HG02571 (cell line): Measurements from ENCODE around the gene CHMP1A.
"Not testable (repeated sequence)": the region's sequence is repeated elsewhere in the genome, so short reads cannot be mapped to it uniquely, and the experiment has no call there.

Source experiments
- ATAC-seq: cut with Tn5 transposase; IDR thresholded peaks from one replicate; pipeline ENCODE4 v1.9.1; 2021; ENCODE audit warnings: mild to moderate bottlenecking, moderate library complexity; ENCODE audit not compliant: unreplicated experiment

CHMP1A gene

DNA sequence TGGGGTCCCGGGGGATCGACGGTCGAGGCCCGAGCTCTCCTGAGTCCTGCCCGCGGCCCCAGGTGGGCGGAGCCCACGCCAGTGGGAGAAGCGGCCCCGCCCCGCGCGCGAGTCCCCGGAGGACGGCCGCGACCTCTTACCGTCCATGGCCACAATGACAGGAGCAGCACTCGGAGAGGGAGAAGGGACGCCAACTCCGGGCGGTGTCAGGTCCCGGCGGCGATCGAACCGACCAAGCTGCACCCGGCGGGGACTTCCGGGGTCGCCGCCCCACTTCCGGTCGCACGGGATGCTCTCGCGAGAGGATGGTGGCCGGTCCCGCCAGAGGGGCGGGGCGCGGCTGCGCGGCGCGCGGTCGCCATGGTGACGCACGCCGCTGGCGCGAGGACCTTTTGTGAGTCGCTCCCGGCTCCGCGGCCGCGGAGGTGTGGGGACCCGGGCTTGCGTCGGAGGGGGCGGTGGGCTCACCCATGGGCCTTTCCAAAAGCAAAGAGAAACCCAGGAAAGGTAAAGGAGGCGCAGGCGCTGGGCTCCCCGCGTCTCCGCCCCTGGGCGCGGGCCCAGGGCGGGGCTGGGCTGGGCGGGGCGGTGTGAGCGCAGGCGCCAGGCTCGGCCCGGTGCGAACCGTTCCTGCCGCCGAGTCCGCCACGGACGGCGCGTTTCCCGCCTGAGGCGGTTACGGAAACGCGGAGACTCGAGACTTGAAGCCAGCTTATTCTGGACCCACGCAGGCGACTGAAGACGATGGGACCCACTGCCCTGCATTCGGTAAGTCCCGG lies at the start of gene CHMP1A, which contains the start of gene SPATA33:
CHMP1A (minus strand) TSS at position 267 of the 779 bp plus-strand sequence; CDS start at position 147, 120 bp downstream.
SPATA33 (plus strand) TSS at position 395 of the 779 bp plus-strand sequence; CDS start at position 471, 76 bp downstream.
- ATAC-seq, result peak; percentile 81

DNA sequence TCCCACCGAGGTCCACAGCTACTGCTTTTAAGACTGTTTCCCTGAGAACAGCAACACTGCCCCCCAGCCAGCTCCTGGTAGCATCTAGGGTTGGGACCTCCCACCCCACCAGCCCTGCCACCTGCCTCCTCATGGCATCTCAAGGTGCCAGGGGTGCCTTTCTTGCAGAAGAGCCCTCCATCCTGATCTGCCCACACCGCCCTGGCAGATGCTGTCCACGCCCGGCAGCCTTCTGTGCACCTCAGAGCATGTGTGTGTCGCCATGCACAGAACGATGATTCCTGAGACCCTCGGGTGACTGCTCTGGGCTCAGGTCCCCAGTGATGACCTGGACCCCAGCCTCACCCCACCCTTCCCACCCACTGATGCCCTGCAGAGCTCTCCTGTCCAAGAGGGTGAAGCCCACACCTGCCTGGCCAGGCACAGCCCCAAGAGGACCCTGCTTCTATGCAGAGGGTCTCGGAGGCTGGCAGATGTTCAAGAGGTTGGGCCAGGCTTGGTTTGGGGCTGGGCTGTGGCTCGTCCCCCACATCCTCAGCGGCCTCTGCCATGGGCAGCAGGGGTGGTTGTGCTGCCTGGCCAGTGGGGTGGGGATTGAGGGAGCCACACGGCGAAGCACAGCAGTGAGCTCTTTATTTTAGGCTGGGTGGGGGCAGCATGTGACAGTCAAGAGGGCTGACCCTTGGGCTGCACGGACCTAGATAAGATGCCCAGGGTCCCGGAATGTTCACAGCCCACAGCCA lies 49.2 kb upstream of the CHMP1A start:
- ATAC-seq, result no peak

DNA sequence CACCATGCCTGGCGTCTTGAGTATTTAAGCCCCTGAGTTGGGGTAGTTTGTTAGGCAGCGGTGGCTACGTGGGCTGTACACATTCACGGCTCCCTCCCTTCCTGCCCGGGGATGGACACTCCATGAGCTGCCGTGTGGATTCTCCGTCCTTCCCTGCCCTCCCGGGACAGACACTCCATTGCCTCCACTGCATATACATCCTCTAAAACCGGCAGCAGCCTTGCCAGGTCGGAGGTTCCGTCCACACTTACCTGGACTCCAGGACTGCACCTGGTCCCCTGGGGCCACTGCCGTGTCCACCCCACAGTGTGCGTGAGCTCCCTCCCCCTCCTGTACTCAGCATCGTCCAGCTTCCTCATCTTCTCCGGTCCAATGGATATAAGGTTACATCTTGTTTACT lies 47.5 kb upstream of the CHMP1A start:
- no peak for ATAC-seq

DNA sequence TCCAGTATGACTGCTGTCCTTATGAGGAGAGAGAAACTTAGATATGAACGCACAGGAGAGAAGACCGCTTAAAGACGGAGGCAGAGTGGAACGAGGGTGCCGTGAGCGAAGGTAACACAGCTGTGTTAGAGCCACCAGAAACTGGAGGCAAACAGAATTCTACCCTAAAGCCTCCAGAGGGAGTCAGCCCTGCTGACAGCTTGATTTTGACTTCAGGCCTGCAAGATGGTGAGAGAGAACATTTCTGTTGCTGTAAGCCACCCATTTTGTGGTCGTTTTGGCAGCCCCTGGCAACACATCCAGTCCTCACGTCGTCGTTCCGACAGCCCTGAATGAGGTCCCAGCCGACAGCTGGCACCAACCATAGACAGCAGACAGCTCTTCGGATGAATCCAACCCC lies 46.8 kb upstream of the CHMP1A start:
- ATAC-seq, result no peak

DNA sequence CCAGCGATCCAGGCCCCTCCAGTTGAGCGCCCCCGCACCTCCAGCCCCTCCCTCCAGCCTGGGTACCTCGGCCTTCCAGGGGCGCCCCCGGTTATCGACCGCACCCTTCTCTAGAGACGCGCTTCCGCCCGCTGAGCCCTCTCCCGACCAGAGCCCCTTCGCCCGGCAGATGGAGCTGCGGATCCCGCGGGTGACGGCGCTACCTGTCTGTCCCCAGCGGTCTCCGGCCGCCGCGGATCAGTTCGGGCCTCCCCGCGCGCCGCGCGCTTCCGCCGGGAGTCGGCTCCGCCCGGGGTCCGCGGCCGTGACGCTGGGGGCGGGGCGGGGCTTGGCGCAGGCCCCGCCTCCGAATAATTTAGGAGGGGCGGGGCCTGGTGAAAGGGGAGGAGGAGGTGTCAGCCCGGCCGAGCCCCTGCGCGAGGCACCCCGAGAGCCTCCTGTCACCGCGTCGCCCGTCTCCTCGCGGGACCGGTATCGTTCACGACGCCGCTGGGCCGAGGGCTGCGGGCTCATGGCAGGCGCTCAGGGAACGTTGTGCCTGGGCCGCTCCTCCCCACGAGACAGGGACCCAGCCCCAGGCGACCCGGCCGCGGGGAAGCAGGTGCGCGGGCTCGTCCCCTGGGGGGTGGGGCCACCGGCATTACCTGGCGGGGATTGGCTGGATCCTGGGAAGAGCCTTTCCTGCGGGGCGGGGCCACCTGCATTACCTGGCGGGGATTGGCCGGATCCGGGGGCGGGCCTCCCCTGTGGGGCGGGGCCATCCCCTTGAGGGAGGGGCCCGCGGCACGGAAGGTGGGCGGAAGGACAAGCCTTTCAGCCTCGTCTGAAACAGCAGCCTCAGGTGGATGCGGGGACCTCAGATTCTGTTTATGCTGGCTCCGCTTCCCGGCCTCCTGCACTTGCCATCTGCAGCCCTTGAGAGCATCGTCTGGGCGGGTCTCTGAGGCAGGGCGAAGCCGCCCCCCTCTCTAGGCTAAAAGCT lies 44.2 kb upstream of the CHMP1A start, which contains the start of gene SPATA2L:
SPATA2L (minus strand) TSS at position 281 of the 982 bp plus-strand sequence. CDS start 473 bp downstream, outside the sequence.
- ATAC-seq, result peak; percentile 49

DNA sequence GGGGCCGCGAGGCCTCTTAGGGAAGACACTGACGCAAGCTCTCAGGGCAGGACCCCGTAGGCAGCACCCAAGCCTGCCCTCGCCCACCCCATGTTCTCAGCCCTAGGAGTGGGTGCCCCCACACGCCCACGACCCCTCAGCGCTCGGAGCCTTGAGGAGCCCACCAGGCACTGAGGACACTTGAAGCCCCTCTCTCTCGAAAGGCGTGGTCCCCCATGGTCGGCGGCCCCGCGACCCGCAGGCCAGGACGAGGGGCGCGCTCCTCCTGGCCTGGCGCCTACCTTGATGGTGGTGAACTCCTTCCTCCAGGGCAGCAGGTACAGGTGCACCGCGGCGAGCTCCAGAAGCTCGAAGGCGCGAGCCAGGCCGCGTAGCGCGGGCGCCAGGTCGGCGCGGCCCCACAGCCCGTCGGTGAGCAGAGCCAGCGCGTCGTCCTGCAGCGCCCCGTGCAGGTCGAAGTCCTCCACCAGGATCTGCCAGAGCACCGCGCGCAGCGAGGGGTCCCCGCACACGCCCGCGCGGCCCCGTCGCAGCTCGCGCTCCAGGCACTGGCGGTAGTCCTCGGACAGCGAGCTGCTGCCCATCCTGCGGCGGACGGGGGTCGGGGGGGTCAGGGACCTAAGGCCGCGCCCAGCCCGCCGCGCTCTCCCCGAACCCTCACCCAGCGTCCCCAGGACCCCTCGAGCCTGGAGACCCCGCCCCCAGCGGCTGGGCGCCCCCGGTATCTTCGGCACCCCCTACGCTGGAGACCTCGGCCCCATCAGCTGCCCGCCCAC lies 43.3 kb upstream of the CHMP1A start:
- no peak for ATAC-seq

DNA sequence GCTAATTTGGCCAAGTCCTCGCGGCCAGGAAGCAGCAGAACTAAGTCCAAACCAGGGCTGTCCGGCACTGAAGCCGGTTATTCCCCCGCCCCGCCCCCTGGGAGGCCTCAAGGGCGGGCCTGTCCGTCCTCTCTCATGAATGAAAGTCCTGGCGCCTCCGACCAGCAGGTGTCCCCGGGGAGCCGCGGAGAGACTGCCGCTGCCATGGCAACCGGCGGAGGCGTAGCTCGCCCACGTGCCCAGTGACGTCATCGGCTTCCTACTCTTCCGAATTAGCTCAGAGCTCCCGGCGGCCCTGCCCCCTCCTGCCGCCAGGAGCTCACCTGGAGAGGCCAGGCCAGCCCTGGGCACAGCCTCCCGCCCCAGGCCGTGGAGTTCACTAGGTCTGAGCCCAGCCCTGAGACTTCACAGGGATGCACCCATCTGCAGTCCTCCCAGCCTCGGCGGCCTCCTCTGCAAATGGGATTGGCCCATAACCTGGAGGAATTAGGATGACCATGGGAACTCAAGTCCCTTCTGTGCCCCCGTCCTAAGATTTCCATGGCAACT lies 42.7 kb upstream of the CHMP1A start:
- ATAC-seq, result peak; percentile 43

DNA sequence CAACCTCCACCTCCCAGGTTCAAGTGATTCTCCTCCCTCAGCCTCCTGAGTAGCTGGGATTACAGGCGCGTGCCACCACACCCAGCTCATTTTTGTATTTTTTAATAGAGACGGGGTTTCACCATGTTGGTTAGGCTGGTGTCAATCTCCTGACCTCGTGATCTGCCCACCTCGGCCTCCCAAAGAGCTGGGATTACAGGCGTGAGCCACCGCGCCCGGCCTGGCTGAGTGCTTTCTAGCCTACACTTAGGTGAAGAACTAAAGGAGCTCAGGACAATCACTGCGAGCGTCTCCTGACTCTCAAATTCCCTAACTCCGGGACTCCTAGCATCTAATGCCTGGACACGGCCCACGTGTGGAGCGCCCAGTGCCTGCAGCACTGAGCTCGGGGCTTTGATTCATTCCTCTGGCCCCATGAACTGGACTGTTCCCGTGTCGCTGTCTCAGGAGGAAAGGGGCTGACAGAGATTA lies 42.2 kb upstream of the CHMP1A start:
- ATAC-seq, result not testable (repeated sequence)

DNA sequence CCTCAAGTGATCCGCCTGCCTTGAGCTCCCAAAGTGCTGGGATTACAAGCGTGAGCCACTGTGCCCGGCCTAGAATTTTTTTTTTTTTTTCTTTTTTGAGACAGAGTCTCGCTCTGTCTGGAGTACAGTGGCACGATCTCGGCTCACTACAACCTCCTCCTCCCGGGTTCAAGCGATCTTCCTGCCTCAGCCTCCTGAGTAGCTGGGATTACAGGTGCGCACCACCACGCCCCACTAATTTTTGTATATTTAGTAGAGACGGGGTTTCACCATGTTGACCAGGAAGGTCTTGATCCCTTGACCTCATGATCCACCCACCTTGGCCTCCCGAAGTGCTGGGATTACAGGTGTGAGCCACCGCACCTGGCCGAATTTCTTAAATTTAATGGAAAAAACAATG lies 41.2 kb upstream of the CHMP1A start:
- ATAC-seq, result not testable (repeated sequence)

DNA sequence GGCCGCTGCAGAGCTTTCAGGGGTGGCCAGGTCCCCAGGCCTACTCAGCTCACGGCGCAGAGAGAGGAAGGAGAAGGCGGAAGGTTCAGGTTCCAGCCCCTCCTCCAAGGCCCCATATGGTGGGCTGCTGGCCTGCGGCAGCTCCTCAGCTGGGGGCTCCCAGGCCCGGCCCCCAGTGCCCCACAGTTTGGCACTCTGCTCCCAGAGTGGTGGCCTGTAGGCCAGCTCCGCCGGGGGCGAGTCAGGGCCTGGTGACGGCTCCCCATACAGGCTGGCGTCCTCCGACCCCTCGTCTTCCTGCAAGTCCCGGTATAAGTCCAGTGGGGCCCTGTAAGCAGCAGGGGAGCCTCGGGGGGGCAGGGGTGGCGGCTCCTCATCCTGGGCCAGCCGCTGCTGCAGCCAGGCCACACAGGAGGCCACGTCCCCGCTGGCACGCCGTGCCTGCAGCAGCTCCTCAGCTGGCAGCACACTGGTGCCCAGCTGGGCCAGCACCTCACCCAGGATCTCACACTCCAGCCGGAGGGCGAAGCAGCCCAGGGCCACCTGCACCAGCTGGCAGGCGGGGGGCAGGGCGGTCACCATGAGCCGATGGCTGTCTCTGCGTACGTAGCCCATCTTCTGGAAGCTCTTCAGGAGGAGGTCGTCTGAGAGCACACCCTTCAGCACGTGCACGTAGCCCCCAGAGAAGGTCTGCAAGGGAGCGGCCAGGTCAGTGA lies 40.3 kb upstream of the CHMP1A start:
- no peak for ATAC-seq

DNA sequence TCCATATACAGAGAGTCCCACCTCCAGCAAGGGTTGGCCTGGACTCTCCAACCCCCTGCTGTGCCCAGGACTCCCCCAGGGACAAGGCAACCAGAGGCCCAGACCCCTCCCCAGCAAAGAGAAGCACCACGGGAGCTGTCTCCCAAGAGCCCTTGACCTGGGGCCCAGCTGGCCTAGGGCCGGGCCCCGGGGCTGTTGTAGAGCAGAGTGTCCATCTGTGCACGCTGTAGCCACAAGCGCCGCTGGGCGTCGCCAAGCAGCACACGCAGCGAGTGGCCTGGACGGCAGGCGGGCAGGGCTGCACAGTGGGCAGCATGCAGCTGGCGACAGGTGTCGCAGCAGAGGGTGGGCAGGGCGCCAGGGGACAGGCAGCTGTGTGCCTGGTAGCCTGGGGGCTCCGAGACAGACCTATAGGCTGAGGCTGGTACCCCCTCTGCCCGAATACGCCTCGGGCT lies 39.7 kb upstream of the CHMP1A start:
- ATAC-seq, result no peak

DNA sequence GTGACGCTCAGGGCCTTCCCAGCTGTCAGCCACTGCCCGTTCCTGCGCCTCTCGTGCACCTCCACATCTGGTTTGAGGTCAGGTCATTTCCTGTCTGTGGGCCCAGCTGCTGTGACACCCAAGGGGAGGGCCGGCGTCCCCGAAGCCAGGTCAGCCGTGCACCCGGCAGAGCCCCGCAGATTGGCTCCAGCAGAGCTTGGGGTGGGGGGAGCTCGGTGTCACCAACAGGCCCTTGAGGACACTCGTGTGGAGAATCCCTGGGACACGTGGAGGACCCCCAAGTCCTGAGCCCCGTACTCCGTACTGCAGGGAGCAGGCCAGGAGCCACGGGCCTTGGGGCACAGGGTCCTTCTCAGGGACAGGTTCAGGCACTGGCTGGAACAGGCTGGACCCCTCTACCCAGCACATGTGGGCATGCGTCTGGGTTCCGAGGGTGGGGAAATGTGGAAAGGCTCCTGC lies 39.2 kb upstream of the CHMP1A start:
- ATAC-seq, result no peak

DNA sequence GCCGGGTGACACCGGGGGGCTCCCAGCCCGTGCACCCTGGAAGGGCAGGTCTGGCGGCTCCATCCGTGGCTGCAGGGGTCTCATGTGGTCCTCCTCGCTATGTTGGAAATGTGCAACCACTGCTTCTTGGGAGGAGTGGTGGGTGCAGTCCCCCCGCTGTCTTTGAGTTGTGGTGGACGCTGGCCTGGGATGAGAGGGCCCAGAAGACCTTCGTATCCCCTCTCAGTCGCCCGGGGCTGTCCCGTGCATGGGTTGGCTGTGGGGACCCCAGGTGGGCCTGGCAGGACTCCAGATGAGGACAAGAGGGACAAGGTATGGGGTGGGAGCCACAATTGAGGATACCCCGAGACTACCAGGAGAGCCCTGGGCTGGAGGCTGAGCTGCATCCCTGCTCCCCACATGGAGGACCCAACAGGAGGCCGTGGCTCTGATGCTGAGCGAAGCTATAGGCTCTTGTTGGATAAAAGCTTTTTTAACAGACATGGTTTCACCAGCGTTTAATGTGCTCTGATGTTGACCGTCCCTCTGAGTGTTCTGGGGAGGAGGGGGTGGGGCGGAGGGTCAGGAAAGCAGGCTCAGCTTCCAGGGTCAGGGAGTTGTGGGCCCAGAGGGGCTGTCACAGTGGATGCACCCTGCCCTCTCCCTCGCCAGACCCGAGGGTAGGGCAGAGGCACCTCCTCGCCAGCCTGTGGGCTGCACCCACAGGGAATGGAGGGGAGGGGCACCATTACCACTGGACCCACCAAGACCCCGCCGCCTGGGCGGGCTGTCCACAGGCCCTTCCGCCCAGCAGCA lies 38.6 kb upstream of the CHMP1A start:
- ATAC-seq, result no peak

DNA sequence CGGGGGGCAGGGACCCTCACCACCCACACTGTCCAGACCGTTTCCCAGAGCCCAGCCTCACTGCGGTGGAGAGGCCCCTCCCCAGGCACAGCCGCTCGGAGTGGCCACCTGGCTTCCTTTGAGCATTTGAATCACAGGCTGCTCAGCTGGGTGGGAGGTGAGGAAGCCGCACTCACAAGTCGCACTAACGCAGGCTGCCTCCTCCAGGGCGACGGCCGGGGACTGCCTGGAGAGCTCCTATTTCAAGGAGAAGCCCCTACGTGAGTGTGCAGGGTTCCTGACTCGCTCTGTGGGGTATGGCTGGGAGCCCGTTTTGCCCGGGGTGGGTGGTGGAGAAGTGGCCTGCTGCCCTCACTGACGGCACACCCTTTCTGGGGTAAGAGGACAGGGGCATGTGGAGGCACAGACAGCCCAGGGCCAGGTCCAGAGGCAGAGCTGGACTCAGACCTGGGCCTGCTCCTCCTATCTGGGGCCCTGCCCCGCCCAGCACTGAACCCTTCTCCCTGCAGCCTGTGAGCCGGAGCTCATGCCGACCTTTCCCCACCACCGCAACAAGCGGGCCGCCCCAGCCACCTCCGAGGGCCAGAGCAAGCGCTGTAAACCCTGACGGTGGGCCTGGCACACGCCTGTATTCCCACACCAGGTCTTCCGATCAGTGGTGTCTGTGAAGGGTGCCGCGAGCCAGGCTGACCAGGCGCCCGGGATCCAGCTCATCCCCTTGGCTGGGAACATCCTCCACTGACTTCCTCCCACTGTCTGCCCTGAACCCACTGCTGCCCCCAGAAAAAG lies 37.8 kb upstream of the CHMP1A start:
- ATAC-seq, result no peak

DNA sequence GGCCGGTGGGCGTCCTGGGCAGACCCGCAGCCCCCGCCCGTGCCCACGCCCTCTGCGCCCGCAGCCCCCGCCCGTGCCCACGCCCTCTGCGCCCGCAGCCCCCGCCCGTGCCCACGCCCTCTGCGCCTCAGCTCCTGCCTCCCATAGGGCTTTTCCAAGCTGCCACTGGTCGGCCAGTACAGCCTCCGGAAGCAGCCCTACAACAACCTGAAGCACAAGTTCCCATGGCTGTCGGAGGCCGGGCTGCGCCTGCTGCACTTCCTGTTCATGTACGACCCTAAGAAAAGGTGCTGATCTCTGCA lies 37.2 kb upstream of the CHMP1A start:
- not testable (repeated sequence) for ATAC-seq

DNA sequence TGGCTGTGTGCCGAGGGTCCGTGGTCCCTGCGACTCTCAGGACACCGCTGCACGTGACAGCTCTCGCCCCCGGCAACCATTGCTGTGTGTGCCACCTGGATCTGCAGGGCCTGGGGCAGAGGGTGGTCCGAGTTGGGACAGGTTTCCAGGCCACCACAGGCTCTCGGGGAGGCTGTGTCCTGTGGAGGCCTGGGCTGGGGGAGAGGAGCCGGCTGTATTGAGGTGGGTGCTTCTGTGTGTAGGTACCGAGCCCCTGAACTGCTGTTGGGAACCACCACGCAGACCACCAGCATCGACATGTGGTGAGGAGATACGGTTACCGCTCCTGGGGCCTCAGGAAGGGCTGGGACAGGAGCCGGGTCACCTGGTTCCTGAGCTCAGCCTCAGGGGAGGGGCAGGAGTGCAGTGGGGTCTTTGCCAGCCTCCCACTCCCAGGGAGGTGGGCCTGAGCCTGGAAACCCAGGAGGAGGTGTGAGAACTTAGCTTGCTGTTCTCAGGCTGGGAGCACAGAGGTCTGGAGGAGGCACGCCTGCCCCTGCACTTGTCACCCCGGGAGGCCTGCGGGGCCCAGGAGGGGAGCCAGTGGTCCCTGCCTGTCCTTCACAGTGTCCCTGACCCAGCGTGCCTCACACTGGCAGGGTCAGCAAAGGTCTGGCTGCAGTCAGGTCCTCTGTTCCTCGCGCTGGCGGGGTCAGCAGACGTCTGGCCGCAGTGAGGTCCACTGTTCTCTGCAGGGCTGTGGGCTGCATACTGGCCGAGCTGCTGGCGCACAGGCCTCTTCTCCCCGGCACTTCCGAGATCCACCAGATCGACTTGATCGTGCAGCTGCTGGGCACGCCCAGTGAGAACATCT lies 36.6 kb upstream of the CHMP1A start:
- ATAC-seq, result no peak
